Measurements from ENCODE around the gene KCP.

The KCP gene

DNA sequence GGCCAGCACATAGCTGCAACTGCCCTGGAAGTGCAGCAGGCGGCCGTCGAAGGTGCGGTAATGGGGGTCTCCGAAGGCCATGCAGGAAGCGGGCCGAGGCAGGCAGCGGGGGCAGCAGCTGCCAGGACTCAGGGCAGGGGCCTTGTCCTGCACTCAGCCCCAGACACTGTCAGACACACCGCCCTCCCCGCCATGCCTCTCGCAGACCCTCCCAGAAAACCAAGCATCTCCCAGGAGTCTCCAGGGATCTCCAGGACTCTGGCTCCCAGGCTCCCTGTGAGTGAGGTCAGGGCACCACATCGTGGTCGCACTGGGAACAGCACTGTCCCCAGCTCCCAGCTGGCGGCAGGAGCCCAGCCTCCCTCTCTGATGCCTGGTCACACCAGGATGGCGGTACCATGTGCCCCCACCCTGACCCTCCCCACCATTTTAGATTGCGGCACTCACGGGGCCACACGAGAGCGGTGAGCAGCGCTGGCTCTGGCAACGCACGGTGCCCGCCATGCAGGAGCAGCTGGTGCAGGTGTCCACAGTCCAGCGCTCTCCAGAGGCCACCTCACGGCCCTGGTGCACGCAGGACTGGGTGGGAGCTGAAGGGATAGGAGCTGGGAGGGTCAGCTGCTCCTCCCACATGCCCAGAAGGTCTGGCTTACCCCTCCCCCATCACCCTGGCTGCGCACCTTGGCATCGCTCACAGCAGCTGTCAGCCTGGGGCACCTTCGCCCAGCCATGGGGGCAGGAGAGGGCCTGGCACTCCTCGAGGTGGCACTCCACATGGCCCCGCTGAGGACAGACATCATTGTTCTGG, 30.4 kb downstream of the KCP start:
- in situ Hi-C loops (cut with MboI; ENCODE audit: low pct_unique_long_range_greater_than_20kb, low sequenced_read_pairs), result no loop called here

DNA sequence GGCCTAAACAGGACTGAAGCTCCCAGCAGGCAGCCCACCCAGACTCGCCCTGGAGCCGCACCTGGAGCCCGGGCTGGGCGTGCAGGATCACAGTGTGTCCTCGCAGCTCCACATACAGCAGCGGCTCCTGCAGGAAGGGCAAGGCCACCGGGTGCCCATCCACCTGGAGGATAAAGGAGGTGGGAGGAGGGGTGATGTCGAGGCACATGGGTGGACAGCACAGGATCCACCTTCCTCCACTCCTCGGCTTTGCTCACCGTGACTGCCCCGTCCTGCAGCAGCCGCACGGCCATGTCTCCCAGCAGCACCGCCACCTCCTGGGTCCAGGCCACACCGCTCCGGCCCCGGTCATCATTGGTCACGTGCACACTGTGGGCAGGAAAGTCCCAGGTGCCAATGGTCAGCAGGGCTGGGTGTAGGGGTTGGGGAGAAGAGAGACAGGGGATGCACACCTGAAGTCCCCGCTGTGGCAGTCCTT, 31.0 kb downstream of the KCP start:
- in situ Hi-C loops (cut with MboI; ENCODE audit: low pct_unique_long_range_greater_than_20kb, low sequenced_read_pairs), result no loop called here
- DNase-seq, result no peak

More for the DNA sequence above, 30.4 kb downstream of the KCP start:
- DNase-seq, result peak; percentile 53

DNA sequence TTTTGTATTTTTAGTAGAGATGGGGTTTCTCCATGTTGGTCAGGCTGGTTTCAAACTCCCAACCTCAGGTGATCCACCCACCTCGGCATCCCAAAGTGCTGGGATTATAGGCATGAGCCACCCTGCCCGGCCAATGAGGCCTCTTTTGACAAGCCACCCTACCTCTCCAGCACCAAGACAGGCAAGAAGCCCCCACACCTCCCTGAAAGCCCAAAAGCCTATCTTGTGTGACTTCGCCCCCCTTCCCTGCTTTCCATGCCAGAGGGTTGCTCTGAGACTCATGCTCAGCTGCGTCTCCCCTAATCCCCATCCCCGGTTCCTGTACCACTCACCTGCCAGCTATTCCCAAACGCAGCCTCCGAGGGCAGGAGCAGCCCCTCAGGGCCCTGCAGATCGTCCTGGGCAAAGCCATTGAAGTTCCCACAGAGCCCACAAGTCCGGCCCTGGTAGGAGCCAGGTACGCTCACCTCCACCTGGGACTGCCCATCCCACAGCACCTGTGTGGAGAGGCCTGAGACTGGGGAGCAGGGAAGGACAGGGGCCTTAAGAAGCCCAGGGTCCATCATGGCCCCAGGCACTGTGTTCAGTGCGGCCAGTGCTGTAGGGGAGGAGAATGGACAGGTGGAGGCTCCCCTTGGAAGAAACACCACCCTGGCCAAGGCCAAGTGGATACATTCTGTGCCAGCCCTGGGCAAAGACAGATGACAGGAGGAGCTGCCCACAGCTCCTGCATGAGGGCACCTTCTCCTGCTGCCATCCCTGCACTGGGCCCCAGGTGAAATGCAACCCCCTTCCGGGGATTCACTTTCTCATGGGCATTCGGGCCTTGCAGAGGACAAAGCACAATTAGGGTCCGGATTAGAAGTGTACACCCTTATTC, 32.0 kb downstream of the KCP start:
- DNase-seq, result no peak
- in situ Hi-C loops (cut with MboI; ENCODE audit: low pct_unique_long_range_greater_than_20kb, low sequenced_read_pairs), result no loop called here

DNA sequence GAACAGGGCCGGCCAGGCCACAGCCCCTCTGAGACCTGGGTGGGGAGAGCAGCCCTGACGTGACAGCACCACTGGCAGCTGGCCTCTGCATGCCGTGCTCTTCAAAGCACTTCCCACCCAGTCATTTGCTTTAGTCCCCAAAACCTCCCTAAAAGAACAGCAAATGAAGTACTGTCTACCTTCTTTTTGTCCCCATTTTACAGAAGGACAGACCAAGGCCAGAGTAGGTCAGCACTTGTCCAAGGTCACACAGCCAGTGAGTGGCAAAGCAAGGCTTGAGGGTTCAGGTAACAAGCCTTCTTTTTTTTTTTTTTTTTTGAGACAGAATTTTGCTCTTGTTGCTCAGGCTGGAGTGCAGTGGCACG, 32.8 kb downstream of the KCP start:
- in situ Hi-C loops (cut with MboI; ENCODE audit: low pct_unique_long_range_greater_than_20kb, low sequenced_read_pairs), result no loop called here
- DNase-seq, result no peak

DNA sequence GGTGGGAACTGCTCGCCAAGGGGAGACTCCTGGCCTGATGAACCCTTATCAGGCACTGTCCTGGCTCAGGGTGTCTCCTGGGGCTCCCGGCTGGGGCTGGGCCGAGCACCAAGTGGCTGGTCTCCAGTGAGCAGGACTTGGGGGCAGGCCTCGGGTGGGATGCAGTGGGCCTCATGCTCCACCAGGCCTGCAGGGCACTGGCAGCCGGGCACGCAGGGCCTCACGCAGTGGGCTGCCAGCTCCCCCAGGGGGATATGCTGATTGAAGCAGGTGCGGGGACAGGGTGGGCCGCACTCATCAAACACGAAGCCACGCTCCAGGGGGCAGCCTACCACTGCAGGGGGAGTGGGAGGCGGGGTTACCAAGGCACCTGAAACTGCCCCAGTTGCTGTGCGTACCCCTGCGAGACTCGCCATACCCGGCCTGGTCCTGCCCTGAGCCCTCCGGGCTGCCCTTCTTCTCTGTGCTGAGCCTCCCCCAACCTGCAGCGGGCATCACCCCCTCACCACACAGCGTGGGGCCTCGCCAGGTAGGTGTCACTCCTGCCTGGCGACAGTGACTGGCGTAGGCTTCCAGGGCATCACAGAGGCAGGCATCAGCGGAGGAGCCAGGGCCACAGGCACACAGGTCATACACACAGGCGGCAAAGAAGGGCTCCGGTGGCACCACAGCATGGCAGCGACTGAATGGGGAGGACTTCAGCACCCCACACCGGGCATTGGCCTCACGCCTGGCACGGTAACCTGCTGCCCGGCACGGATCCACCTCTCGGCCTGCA, 33.3 kb downstream of the KCP start:
- in situ Hi-C loops (cut with MboI; ENCODE audit: low pct_unique_long_range_greater_than_20kb, low sequenced_read_pairs), result no loop called here
- DNase-seq, result no peak

DNA sequence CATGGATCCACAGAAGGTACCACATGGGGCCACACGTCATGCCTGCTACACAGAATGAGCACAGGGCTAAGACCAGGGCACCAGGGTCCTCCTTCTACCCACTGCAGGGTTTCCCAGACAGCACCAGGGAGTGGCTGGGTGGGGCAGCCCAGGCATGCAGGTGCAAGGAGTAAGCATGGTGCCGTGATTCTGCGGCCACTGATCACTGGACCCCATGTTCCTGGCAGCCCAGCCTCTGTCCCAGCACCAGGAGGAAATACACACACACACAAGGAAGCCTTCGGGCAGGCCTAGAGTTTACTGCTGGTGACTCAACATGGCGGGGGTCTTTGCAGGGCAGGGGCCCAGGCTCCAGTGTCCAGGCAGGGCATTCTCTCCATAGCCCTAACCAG, 33.9 kb downstream of the KCP start:
- in situ Hi-C loops (cut with MboI; ENCODE audit: low pct_unique_long_range_greater_than_20kb, low sequenced_read_pairs), result no loop called here
- no peak for DNase-seq

DNA sequence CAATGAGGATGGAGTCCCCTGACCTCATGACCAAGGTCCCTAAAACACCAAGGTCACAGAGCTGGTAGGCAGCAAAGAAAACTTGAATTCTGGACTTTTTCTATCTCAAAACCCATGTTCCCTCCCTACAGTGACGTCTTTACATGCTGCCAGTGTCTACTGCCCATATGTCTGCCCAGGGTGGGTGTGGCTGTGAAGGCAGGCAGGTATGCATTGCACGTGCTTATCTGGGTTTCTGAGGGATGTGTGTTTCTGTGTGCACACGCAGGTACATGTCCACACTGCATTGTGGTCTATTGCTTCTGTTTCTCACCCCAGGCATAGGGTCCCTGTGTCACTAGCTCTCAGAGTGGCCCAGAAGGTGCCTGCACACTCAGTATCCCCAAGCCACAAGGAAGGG, 34.4 kb downstream of the KCP start:
- in situ Hi-C loops (cut with MboI; ENCODE audit: low pct_unique_long_range_greater_than_20kb, low sequenced_read_pairs), result no loop called here
- DNase-seq, result no peak

DNA sequence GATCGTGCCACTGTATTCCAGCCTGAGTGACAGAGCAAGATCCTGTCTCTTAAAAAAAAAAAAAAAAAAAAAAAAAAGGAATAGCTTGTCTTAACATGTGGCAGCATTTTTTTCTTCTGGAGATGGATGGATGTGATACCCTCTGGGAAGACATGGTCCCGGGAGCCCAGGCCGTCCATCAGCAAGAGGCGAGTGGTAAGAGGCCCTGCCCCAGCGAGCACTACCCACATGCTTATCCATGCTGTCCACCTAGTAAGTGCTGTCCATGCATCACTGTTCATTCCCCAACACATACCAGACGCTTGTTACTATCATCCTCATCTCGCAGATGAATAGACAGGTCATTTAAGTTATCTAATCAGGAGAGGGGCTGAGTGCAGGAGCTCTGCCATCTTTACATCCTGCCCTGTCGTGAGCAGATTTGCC, 35.0 kb downstream of the KCP start:
- no peak for DNase-seq
- in situ Hi-C loops (cut with MboI; ENCODE audit: low pct_unique_long_range_greater_than_20kb, low sequenced_read_pairs), result no loop called here

DNA sequence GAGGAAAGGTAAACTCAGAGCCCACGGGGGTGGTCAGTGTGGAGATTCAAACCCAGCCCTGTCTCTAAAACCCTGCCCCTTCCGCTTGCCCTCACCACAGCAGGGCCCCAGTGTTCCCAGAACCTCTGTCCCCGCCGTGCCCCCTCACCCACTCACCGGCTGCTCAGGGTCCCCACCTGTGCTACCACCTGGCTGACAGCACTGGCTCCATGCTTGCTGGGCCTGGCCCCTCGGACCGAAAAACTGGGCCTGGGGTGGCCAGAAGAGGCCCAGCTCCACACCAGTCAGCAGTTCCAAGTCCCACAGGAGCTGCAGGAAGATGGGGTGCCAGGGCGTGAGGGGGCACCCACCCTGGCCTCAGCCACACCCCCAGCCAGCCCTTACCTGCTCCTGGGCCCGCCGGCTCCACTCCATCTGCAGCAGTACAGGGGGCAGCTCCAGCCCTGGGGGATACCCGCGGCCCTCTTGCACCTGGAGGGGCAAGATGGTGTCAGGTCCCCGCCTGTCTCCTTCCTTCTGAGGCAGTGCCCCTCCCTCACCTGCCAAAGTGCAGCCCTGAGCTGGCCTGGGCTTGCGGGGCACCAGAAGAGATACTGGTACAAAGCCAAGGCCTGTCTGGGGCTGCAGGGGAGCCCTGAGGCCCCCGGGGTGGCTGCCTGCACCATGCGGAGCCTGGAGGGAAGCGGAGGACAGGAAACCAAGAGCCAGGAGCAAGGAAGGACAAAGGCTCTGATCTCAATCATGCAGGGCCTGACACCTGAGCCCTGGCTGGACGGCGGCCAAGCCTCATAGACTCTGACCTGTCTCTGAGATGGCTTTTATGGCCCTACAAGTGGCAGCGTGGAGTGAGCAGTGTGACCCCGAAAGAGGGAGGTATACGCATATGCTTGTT, 36.1 kb downstream of the KCP start:
- in situ Hi-C loops (cut with MboI; ENCODE audit: low pct_unique_long_range_greater_than_20kb, low sequenced_read_pairs), result no loop called here
- no peak for DNase-seq

DNA sequence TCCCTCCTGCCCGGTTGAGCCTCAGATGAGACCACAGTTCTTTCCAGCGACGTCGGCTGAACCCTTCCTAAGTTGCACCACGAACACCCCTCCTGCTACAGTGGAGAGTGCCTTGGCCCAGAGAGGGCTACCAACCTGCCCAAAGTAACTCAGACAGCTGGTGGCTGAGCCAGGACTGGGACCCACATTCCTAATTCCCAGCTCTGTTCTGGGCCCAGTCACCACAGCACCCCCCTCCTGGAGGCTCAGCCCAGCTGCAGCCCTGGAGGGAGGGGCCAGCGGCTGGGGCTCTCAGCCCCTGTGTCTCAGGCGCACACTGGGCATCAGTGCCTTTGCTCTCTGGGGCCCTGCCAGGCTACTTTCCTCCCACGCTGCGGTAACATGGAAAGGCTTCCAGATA, 37.3 kb downstream of the KCP start:
- no peak for DNase-seq
- in situ Hi-C loops (cut with MboI; ENCODE audit: low pct_unique_long_range_greater_than_20kb, low sequenced_read_pairs), result no loop called here

DNA sequence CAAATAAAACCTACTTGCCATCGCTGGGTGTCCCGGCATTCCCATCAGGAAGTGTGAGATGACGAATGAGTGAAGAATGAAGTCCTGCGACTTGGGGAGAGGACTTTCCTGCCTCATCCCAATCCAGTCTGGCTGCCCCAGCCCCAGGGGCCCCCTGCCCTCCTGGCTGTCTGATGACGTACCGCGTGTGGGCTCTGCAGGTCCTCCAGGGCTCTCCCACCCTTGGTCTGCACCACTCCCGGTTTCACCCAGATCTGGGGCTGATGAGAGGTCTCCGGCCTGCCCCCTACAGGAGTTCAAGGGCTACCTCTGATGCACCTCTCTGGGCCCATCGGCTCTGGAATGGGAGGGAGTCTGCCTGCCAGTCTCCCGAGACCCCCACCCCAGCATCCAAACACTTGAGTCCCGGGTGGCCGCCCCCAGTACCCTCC, 38.1 kb downstream of the KCP start:
- DNase-seq, result no peak
- in situ Hi-C loops (cut with MboI; ENCODE audit: low pct_unique_long_range_greater_than_20kb, low sequenced_read_pairs), result no loop called here

DNA sequence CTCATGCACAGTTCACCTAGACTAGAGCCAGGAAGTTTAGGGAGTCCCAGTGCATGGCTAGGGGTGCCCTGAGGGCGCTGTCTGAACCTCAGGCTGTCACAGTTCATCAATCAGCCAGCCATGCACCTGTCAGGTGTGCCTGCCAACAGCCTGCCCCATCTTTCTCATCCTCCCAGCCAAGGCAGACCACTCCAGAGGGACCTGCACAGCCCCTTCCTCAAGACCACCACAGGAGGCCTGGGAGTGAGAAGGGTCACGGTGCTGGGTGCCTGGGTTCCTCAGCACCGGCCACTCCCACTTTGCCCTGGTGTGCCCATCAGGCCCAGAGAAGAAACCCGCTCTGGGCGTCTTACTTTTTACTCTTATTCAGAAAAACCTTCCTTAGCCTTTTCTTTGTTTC, 39.5 kb downstream of the KCP start:
- DNase-seq, result no peak
- in situ Hi-C loops (cut with MboI; ENCODE audit: low pct_unique_long_range_greater_than_20kb, low sequenced_read_pairs), result no loop called here

DNA sequence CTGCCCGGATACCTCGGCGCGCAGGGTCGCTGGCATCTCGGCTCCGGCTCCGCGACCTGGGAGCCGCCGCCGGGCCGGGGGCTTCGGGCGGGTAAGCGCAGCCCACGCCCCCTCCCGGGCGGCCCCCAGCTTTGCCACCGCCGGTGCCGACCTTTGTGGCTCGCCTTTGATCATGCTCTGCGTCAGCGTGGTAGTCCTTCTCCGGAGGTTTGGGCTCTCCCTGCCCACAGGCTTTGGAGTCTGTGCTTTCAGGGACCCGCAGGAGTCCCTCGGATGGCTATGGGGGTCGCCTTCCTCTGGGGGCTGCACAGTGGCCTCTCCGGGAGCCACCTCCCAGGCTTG, 40.6 kb downstream of the KCP start:
- in situ Hi-C loops (cut with MboI; ENCODE audit: low pct_unique_long_range_greater_than_20kb, low sequenced_read_pairs), result no loop called here
- no peak for DNase-seq

DNA sequence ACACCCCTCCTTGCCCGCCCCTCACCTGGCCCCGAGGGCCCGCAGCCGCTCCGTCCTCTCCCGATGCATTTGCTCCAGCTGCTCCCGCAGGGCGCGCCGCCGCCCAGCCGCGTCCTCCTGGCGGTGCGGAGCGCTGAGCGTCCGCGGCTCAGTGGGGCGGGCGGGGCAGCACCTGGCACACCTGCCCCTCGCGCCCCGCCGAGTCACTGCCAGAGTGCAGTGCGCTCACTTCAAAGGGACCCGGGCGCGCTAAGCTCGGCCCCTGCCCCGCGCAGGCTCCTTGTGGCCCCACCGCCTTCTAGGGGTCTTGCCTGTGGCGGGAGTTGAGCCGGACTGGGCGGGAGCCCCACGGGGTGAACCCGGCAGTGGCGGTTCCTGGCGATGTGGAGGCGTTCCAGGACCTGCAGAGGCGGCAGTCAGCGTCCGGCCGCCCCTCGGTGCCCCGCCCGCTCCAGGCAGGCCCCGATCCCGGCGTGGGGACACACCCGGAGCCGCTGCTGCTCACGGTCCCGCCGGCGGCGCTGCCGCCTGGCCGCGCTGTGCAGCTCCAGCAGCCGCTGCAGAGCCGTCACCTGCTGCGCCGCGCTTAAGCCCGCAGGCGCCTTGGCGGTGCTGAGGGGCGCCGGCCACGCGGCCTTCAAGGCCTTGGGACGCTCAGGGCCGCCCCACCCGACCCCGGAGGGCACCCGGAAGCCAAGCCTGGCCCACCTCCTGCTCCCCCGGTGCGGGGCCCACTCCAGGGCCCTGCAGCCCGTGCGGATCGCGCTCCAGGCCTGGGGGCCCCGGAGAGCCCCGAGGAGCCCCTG, 41.2 kb downstream of the KCP start:
- in situ Hi-C loops (cut with MboI; ENCODE audit: low pct_unique_long_range_greater_than_20kb, low sequenced_read_pairs), result no loop called here
- DNase-seq, result peak; percentile 58

DNA sequence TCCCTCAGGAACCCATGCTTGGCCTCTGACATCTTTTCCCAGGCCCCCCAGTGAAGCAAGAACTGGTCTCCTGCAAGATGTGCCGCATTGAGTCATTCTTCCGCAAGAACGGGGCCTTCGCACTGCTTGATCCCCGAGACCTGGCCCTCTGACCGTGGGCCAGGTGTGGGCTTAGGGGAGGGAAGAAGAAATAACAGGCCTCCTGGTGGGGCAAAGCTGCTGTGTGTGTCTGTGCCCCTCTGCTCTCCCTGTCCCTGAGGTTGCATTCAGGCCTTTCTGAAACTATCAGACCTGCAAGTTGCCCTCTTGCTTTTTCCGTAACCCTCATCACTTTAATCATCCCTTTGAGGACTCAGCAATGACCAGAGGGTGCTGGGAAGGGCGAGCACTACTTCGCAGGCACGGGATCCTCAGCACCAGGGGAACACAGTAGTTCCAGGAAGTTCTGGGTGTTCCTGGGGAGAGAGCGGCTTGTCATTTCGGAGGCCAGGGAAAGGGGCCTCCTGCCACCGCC, 41.8 kb downstream of the KCP start:
- DNase-seq, result no peak
- in situ Hi-C loops (cut with MboI; ENCODE audit: low pct_unique_long_range_greater_than_20kb, low sequenced_read_pairs), result no loop called here

DNA sequence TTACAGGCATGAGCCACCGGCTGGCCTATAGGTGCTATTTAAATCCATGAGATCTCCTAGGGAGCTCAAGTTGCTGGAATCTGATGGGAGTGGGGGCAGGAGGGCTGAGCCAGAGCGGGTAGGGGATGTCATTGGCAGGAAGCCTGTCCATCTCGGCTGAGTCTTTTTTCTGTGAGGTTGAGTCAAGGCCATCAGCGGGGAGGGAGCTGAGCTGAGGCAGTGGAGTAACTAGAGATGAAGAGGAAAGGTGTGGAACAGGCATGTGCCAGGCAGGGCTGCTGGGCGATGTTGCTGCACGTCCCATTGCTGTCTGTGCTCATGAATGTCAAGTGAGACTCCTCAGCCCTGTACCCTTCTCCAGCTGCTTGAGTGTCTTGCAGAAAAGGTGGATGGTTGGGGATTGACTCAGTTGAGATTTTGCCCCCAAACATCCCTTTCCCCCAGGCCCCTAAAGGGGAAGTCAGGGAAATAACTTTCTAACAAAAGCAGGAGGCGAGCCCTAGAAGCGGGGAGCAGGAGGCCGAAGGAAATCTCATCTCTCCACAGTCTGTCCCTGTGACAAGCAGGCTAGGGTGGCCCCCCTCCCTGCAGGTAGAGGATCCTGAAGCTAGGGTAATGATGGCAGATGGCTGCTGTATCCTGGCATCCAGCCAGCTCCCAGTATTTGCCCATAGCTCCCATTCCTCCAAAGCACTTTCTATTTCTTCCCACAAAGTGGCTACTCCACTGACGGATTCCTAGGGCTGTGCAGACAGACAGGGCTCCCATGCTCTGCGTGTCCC, 42.5 kb downstream of the KCP start:
- no peak for DNase-seq
- in situ Hi-C loops (cut with MboI; ENCODE audit: low pct_unique_long_range_greater_than_20kb, low sequenced_read_pairs), result no loop called here

DNA sequence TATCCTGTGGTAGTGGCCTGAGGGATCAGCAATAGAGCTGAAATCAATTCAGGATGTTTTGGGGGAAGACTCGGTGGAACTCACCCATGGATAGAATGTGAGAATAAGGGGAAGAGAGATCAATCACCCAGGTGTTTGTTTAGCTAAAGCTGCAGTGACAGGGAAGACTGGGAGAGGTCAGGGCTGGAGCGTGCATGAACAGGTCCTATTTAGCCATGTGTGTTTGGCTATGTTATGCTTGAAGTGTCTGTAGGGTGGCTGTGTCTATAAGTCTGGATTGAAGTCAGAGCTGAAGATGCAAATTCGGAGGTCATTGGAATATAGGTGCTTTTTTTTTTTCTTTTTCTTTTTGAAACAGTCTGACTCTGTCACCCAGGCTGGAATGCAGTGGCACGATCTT, 43.3 kb downstream of the KCP start:
- DNase-seq, result no peak
- in situ Hi-C loops (cut with MboI; ENCODE audit: low pct_unique_long_range_greater_than_20kb, low sequenced_read_pairs), result no loop called here
